GM12892 (cell line): ENCODE measurements around the gene MT1X.

Source experiments
- POLR2A ChIP-seq: IDR thresholded peaks from 2 replicates; pipeline ENCODE4 v1.6.1; 2011; ENCODE audit warnings: low read depth, low read length, control low read depth
- POLR2AphosphoS5 ChIP-seq: IDR thresholded peaks from 2 replicates; pipeline ENCODE4 v1.6.1; 2011; ENCODE audit warnings: low read depth, low read length, control low read depth

GRCh38 chr16:56662357-56663354 is 19.6 kb upstream of the MT1X start:
- no peak for TF ChIP-seq POLR2AphosphoS5
- TF ChIP-seq POLR2A: no peak
